Stimulated activated CD4-positive, alpha-beta T cell treated with anti-CD3 and anti-CD28 coated beads, Interleukin-1b, Interleukin-23, amount 100 ng/mL, for 48 hours (primary cell): Measurements from ENCODE around the gene SPRED2.

Source experiments
- DNase-seq: peaks from one replicate; pipeline ENCODE4 v3.0.0-alpha.2; 2020

SPRED2 gene

DNA sequence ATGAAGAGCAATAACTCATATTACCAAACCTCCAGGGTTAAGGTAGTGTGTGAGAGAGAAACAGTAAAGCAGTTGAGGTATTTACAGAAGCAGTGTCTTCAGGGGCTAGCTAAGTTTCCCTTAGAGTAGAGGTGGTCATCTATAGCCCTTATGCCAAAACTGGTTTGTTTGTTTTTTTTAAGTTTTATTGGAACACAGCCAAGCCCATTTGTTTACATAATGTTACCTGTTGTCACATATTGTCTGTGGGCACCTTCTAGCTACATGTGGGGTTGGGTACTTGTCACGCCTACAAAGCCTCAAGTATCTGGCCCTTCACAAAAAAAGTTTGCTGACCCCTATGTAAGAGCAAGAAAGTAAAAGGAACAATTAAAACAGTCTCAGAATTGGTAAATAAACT is 165.4 kb downstream of the SPRED2 start:
- DNase-seq, result no peak

DNA sequence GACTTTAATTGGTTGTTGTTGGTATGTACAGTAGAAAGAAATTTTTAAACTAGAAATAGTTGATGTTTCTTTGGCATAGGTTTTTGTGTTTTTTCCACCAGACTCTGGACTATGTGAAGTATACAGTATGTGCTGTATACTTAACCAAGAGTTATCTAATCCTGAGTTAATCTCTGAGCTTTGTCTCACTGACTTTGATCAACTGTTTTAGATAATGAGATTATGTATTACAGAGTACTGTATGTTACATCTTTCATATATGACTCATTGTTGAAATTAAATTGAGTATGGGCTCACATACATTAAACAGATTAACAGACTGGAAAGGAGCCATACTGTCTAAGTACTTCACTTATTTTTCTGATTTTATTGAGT is 166.7 kb downstream of the SPRED2 start:
- no peak for DNase-seq

DNA sequence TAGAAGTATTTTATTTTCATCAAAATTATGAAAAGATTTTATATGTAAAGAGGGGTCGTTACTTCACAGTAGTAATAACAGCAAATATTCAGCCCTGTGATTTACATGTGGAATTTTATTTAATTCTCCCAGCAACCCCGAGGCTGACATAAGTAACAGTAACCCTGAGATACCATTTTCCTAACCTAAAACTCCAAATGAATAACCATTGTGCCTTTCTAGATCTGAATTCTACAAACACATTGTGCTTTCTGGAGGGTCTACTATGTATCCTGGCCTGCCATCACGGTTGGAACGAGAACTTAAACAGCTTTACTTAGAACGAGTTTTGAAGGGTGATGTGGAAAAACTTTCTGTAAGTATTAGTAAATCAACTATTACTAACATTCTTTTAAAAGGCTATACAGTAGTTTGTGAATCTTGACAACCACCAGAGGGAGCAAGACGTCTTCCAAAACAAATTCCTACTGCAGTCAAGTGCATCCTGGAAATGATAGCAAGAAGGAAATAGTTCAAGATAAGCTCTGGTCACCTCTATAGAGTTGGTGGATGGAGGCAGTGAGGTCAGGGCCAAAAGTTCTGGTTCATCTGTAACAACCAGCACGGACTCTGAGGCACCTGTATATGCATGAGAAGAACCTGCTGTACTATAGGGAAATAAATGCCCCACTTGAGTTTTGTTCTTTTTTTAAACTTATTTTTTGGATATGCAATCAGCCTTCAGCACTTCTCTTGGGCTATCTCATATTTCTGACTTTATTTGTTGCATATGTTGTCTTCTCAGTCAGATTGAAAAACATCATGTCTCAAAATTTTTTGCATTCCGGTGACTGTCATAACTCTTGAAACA is 167.4 kb downstream of the SPRED2 start:
- DNase-seq, result no peak

DNA sequence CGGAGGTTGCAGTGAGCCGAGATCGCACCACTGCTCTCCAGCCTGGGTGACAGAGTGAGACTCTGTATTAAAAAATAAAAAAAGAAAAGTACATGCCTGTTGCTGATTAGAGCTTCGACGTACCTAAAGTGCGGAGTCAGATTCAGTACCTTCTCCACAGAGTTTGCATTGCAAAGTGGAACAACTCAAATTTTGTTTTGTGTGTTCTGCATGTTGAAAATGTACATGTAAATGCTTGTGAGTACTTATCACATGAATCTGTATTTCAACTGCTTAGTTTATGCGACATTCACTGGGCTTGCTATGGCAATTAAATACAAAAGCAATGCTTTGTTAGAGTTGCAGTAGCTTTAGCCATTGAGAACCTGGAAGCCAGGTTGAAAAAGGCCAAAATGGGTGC is 168.4 kb downstream of the SPRED2 start:
- DNase-seq, result no peak

DNA sequence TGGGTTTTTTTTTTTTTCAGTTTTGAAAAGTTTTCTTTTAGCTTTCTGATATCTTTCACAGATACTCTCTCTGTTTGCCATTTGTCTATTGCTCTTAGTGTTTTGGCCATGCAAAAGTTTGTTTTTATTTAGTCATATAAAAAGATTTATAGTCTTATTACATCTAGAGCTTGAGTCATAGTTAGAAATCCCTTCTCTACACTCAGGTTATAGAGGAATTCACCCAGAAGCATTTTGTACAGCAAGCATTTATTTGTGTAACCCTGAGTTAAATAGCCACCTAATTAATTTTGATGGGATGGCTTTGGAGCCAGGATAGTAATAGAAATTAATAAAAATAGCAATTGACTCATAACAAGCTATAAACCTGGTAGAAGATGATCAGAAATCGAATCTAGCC is 169.1 kb downstream of the SPRED2 start:
- no peak for DNase-seq

DNA sequence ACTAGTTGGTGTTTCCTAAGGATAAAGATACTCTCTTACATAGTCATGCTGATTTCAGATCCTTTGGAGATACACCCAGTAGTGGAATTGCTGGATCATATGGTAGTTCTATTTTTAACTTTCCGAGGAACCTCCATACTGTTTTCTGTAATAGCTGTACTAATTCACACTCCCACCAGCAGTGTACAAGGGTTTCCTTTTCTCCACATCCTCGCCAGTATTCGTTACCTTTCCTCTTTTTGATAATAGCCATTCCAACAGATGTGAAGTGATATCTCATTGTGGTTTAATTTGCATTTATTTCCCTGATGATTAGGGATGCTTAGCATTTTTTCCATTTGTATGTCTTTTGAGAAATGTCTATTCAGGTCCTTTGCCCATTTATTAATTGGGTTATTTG is 170.7 kb downstream of the SPRED2 start:
- no peak for DNase-seq
